ENCODE results near the gene HHEX.
"Not testable (repeated sequence)": the region's sequence is repeated elsewhere in the genome, so short reads cannot be mapped to it uniquely, and the experiment has no call there.

HHEX gene

DNA sequence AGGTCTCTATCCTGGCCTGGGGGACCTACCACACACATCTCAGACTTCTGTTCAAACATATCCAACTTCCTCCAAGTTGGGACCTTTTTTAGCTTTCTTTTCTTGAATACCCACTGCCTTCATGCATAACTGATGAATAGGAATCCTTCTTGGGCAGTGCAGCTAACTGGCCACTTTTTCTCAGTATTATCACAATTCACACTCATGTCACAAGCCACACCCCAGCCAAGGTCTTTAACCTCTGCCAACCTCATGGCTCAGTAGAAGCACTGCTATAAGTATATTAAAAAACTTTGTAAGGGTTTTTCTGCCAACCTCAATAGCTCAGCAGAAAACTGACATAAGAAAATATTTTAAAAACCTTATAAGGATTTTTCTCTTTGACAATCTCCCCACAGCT, 44.5 kb downstream of the HHEX start:
- no peak overlapping the region for H3K4me3 ChIP-seq (replicated peaks; ENCODE audit: low read depth, low read length)
- TF ChIP-seq, protein P1, sequence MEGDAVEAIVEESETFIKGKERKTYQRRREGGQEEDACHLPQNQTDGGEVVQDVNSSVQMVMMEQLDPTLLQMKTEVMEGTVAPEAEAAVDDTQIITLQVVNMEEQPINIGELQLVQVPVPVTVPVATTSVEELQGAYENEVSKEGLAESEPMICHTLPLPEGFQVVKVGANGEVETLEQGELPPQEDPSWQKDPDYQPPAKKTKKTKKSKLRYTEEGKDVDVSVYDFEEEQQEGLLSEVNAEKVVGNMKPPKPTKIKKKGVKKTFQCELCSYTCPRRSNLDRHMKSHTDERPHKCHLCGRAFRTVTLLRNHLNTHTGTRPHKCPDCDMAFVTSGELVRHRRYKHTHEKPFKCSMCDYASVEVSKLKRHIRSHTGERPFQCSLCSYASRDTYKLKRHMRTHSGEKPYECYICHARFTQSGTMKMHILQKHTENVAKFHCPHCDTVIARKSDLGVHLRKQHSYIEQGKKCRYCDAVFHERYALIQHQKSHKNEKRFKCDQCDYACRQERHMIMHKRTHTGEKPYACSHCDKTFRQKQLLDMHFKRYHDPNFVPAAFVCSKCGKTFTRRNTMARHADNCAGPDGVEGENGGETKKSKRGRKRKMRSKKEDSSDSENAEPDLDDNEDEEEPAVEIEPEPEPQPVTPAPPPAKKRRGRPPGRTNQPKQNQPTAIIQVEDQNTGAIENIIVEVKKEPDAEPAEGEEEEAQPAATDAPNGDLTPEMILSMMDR (IDR thresholded peaks at IDR 0.05; ENCODE audit: low read depth, low read length, missing control alignments) = no peak
- DNase-seq (ENCODE audit: extremely low read depth, low read depth) = no peak

DNA sequence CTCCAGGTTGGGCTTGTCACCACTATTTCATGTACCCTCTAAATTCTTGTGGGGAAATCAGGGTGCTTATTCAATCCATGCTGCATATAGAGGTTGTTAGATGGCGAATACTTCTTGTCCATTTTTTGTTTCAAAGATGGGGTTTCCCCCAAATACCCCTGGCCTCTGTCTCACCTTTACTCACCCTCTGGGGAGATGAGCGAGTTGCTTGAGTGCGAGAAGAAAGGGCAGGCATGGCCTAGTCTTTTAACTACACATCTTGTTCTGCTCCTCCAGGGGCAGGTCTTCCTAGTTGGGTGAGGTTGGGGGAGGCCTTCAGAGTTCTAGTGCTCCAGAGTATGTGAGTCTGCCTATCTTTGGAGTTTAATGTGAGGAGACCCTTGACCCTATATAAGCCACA, 46.2 kb downstream of the HHEX start:
- no peak for DNase-seq (ENCODE audit: extremely low read depth, low read depth)
- TF ChIP-seq, protein P1 (IDR thresholded peaks at IDR 0.05; ENCODE audit: low read depth, low read length, missing control alignments) = no peak
- H3K4me3 ChIP-seq (replicated peaks; ENCODE audit: low read depth, low read length) = no peak overlapping the region

GRCh38 chr10:92737484-92737883, 47.7 kb downstream of the HHEX start:
- TF ChIP-seq, protein P1 (IDR thresholded peaks at IDR 0.05; ENCODE audit: low read depth, low read length, missing control alignments) = no peak
- no peak for DNase-seq (ENCODE audit: extremely low read depth, low read depth)
- H3K4me3 ChIP-seq (replicated peaks; ENCODE audit: low read depth, low read length) = no peak overlapping the region

GRCh38 chr10:92740762-92741161, 51.0 kb downstream of the HHEX start:
- no peak overlapping the region for H3K4me3 ChIP-seq (replicated peaks; ENCODE audit: low read depth, low read length)
- TF ChIP-seq, protein P1 (IDR thresholded peaks at IDR 0.05; ENCODE audit: low read depth, low read length, missing control alignments) = no peak
- DNase-seq (ENCODE audit: extremely low read depth, low read depth) = no peak

GRCh38 chr10:92741741-92742140, 52.0 kb downstream of the HHEX start:
- not testable (repeated sequence) for DNase-seq (ENCODE audit: extremely low read depth, low read depth); H3K4me3 ChIP-seq (replicated peaks; ENCODE audit: low read depth, low read length)

DNA sequence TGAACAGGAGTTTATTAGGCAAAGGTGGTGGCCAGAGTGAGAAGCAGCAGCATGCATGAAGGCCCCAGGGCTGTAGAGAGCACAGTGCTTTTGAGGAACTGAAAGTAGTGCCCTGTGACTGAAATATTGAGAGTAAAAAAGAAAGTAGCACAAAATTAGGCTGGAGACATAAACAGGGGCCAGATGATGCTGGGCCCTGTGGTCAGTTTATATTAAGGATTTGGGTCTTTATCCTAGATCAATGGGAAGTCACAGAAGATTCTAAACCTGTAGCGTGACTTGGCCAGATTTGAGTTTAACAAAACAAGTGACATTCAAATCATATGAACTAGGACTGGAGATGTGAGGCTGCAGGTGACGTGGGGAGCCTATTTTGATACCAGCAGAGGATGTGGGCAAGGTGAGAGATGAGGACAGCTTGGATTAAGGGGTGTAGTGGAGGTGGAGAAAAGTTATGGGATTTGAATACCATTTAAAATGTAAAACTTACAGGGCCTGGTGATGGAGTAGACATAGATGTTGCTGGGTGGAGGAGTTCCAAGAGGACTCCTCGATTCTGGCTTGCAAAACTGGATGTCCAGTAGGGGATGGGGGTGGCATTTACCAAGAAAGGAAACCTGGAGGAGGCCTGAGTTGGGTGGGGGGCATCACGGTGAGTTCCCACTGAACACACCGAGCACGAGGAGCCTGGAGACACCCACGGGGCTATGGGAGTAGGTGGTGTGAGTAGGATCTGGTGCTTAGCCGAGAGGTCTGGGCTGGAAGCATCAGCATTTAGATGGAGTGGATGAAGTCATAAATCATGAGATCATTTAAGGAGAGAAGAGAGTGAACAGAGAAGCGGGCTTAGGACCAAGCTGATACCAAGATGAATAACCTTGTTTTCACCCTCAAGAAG, 52.8 kb downstream of the HHEX start:
- H3K4me3 ChIP-seq (replicated peaks; ENCODE audit: low read depth, low read length) = no peak overlapping the region
- no peak for DNase-seq (ENCODE audit: extremely low read depth, low read depth)
- TF ChIP-seq, protein P1 (IDR thresholded peaks at IDR 0.05; ENCODE audit: low read depth, low read length, missing control alignments) = no peak
